CD4-positive, CD25-positive, alpha-beta regulatory T cell (primary cell): ENCODE data around the gene RIPOR2. TPM values are rescaled to one million over a fixed set of nuclear protein-coding genes. Genes with fewer than 3 reads are reported as not detected.

ENCODE experiments used
- ATAC-seq, 2 donors: fragments of 150-1000 bp; cut with Tn5 transposase; one replicate each; pipeline ENCODE4 v1.10.0; 2021; ENCODE audit warnings: low read depth in 2 of 2, moderate number of reproducible peaks in 2 of 2, moderate library complexity in 1 of 2
- DNase-seq, 3 donors: peaks; one replicate each; pipeline versions ENCODE4 v3.0.0 to v3.0.0-alpha.2; 2012 to 2022; ENCODE audit warnings: mixed read lengths in 1 of 3
- H3K27ac ChIP-seq: one replicate; pipeline ENCODE4 v1.7.0; 2013; ENCODE audit warnings: mild to moderate bottlenecking, low read length; ENCODE audit not compliant: insufficient read depth, poor library complexity, severe bottlenecking
- H3K27me3 ChIP-seq: one replicate; pipeline ENCODE4 v1.7.0; 2013; ENCODE audit warnings: low read length; ENCODE audit not compliant: control insufficient read depth, insufficient read depth
- H3K36me3 ChIP-seq: one replicate; pipeline ENCODE4 v1.7.0; 2013; ENCODE audit warnings: mild to moderate bottlenecking, low read length, moderate library complexity; ENCODE audit not compliant: control insufficient read depth, insufficient read depth
- H3K4me1 ChIP-seq: 2 replicates; pipeline ENCODE4 v1.7.0; 2013; ENCODE audit warnings: mild to moderate bottlenecking, low read length; ENCODE audit not compliant: insufficient read depth, control insufficient read depth, poor library complexity, severe bottlenecking
- H3K4me3 ChIP-seq: one replicate; pipeline ENCODE4 v1.7.0; 2013; ENCODE audit warnings: low read depth, mild to moderate bottlenecking, low read length, moderate library complexity
- H3K9me3 ChIP-seq, 2 experiments: 1 replicate in 1 of 2; 2 replicates in 1 of 2; pipeline ENCODE4 v1.7.0; 2013; ENCODE audit warnings: low read length in 2 of 2, mild to moderate bottlenecking in 1 of 2, moderate library complexity in 1 of 2; ENCODE audit not compliant: control insufficient read depth in 2 of 2
- H3K27ac Mint-ChIP-seq, 3 donors: one replicate each; pipeline ENCODE4 v1.8.0; 2020 to 2022; ENCODE audit warnings: mild to moderate bottlenecking in 3 of 3, mixed read lengths in 3 of 3, moderate library complexity in 2 of 3
- H3K27me3 Mint-ChIP-seq: one replicate; pipeline ENCODE4 v1.8.0; 2022; ENCODE audit warnings: mild to moderate bottlenecking, mixed read lengths
- H3K36me3 Mint-ChIP-seq: one replicate; pipeline ENCODE4 v1.8.0; 2020; ENCODE audit warnings: mixed read lengths
- H3K4me1 Mint-ChIP-seq, 4 donors: one replicate each; pipeline ENCODE4 v1.8.0; 2020 to 2022; ENCODE audit warnings: mixed read lengths in 4 of 4, mild to moderate bottlenecking in 1 of 4
- H3K4me3 Mint-ChIP-seq, 4 donors: one replicate each; pipeline ENCODE4 v1.8.0; 2020 to 2022; ENCODE audit warnings: mild to moderate bottlenecking in 4 of 4, mixed read lengths in 4 of 4, moderate library complexity in 3 of 4
- H3K9me3 Mint-ChIP-seq, 7 donors: one replicate each; pipeline ENCODE4 v1.8.0; 2020 to 2022; ENCODE audit warnings: mixed read lengths in 7 of 7, mild to moderate bottlenecking in 3 of 7, moderate library complexity in 2 of 7
- polyA plus RNA-seq, 4 donors: library from polyadenylated mRNA; unstranded; fragments of 300-500 nt; fragmentation: Illumina TruSeq; gene quantifications; one replicate each; pipeline ENCODE4 v1.2.3, GENCODE V29; 2021
- total RNA-seq: library from RNA; stranded (reverse); gene quantifications from one replicate; pipeline ENCODE4 v1.2.3, GENCODE V29; 2022

The RIPOR2 gene
- total and polyA plus RNA-seq, 5 donors from 2014 or later, result 320 to 435 (median 393) TPM

- Histone ChIP-seq H3K27me3 (no peaks in the 10 kb centered on the region), H3K4me3 (no peak overlapping the region), H3K36me3 (peaks cover 99% of the 10 kb centered on the region), H3K9me3 (no peaks in the 10 kb centered on the region), H3K4me1 (no peaks in the 10 kb centered on the region), H3K27ac (peak overlapping the region; percentile 41)
- no peak for DNase-seq
- no peak for ATAC-seq
- H3K9me3 Mint-ChIP-seq, result no peaks in the 10 kb centered on the region
- peaks cover 10 to 27% (median 13%) of the 10 kb centered on the region in 4 donors for H3K4me1 Mint-ChIP-seq
- H3K27ac Mint-ChIP-seq, result peak overlapping the region in 2 of 3 donors; percentile 51 to 74
- no peak overlapping the region for H3K4me3 Mint-ChIP-seq
- peaks cover 70% of the 10 kb centered on the region for H3K36me3 Mint-ChIP-seq
- H3K27me3 Mint-ChIP-seq, result no peaks in the 10 kb centered on the region
Measured at GRCh38 chr6:24827970-24828369, 107.8 kb downstream of the RIPOR2 start.

DNA sequence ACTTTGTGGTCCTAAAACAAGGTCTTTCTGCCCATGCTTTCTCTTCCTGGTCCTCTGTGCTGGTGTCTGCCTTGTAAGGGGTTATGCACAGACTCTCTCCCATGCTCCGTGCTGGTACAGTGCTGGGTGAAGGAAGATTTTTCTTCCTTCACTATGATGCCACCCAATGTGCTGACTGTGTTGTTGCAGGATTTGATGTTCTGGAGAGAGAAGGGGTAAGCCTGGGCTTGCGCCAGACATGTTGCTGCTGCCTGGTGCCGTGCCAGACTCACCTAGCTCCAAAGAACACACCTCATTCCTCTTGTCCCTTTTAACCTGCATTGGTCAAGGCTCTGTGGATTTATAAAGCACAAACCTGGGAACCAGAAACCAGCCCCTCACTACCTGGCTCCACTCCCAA, 108.6 kb downstream of the RIPOR2 start:
- DNase-seq (no peak), ATAC-seq (peak in 1 of 2 donors; percentile 24)
- Mint-ChIP-seq H3K4me1 (peaks cover 10 to 27% (median 13%) of the 10 kb centered on the region in 4 donors), H3K27me3 (no peaks in the 10 kb centered on the region), H3K36me3 (peaks cover 65% of the 10 kb centered on the region), H3K27ac (peak overlapping the region in 1 of 3 donors; percentile 74), H3K9me3 (no peaks in the 10 kb centered on the region), H3K4me3 (peak overlapping the region in 1 of 4 donors; percentile 55)
- H3K27ac ChIP-seq, result peak overlapping the region; percentile 33
- no peaks in the 10 kb centered on the region for H3K4me1 ChIP-seq
- H3K9me3 ChIP-seq, result no peaks in the 10 kb centered on the region
- H3K4me3 ChIP-seq, result no peak overlapping the region
- peaks cover 96% of the 10 kb centered on the region for H3K36me3 ChIP-seq
- H3K27me3 ChIP-seq, result no peaks in the 10 kb centered on the region

- no peaks in the 10 kb centered on the region for H3K9me3 ChIP-seq
- no peaks in the 10 kb centered on the region for H3K4me1 ChIP-seq
- no peaks in the 10 kb centered on the region for H3K27me3 ChIP-seq
- DNase-seq, result no peak
- H3K36me3 Mint-ChIP-seq, result peaks cover 63% of the 10 kb centered on the region
- H3K27ac Mint-ChIP-seq, result peak overlapping the region in 2 of 3 donors; percentile 38 to 46
- no peak overlapping the region for H3K4me3 Mint-ChIP-seq
- no peak for ATAC-seq
- peaks cover 92% of the 10 kb centered on the region for H3K36me3 ChIP-seq
- no peak overlapping the region for H3K4me3 ChIP-seq
- H3K9me3 Mint-ChIP-seq, result no peaks in the 10 kb centered on the region
- H3K4me1 Mint-ChIP-seq, result peaks cover 11 to 27% (median 16%) of the 10 kb centered on the region in 4 donors
- H3K27ac ChIP-seq, result no peak overlapping the region
- no peaks in the 10 kb centered on the region for H3K27me3 Mint-ChIP-seq
Measured at GRCh38 chr6:24825130-24825630, 110.6 kb downstream of the RIPOR2 start.

DNA sequence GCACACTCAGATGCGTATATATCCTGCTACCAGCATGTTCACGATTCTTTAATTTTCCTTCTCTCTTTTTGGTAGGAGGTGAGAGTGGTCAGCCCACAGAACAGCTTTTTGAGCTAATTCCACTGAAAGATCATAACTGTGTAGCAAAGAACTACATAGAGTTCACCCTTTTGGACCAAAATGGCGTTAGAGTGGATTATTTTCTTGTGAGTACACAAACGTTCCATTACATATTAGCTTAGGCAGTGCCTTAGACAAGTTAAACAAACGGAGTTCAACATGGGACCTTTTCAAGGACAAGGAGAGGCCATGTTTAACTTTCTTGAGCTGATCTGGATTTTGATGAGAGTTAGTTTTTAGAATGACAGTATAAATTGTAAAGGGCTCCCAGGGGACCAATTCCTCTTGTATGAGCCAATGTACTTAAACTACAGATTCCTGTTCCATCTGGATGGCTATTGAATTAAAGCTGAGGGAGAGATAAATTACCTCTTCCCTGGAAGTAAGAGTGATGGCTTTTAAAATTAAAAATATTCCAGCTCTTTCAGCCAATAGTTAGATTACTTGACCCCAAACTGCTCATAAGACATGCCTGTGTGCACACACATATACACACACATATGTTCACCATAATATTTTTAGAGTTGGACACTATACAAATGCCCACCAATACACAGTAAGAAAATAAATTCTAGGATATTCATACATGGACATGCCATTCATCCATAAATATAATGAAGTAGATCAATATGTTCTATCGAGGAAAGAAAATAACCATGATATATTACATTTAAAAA, 111.4 kb downstream of the RIPOR2 start:
- Histone ChIP-seq H3K4me1 (no peaks in the 10 kb centered on the region), H3K36me3 (peaks cover 90% of the 10 kb centered on the region), H3K9me3 (no peaks in the 10 kb centered on the region), H3K4me3 (no peak overlapping the region), H3K27ac (no peak overlapping the region), H3K27me3 (no peaks in the 10 kb centered on the region)
- DNase-seq (no peak), ATAC-seq (no peak)
- Mint-ChIP-seq H3K4me3 (no peak overlapping the region), H3K27ac (peak overlapping the region in 1 of 3 donors; percentile 52), H3K4me1 (peaks cover 10 to 24% (median 12%) of the 10 kb centered on the region in 4 donors), H3K27me3 (no peaks in the 10 kb centered on the region), H3K36me3 (peaks cover 60% of the 10 kb centered on the region), H3K9me3 (no peaks in the 10 kb centered on the region)

DNA sequence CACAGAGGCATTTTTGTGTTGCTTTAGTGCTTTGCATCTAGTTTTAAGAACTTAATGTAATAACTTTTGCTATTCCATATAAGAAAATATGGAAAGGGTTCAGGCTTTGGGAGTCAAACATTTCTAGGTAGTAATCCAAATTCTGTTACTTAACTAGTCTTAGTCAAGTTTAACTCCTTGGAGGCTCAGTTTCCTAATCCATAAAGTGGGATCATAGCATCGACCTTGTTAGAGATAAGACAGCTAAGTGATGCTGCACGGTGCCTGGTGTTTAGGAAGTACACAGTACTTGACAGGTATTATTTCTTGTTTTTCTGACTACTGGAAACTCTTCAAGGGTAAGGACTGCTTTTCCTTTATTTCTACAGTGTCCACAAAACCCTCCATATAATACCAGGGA, 112.6 kb downstream of the RIPOR2 start:
- no peaks in the 10 kb centered on the region for H3K9me3 Mint-ChIP-seq
- peak overlapping the region in 1 of 3 donors; percentile 51 for H3K27ac Mint-ChIP-seq

GRCh38 chr6:24822696-24823095, 113.1 kb downstream of the RIPOR2 start:
- Mint-ChIP-seq H3K27me3 (no peaks in the 10 kb centered on the region), H3K4me3 (no peak overlapping the region), H3K36me3 (peaks cover 62% of the 10 kb centered on the region), H3K27ac (no peak overlapping the region), H3K4me1 (peaks cover 10 to 22% (median 16%) of the 10 kb centered on the region in 4 donors), H3K9me3 (no peaks in the 10 kb centered on the region)
- DNase-seq (no peak), ATAC-seq (no peak)
- Histone ChIP-seq H3K36me3 (peaks cover 91% of the 10 kb centered on the region), H3K27me3 (no peaks in the 10 kb centered on the region), H3K4me1 (no peaks in the 10 kb centered on the region), H3K27ac (no peak overlapping the region), H3K9me3 (no peaks in the 10 kb centered on the region), H3K4me3 (no peak overlapping the region)

More for the DNA sequence above, 112.6 kb downstream of the RIPOR2 start:
- no peaks in the 10 kb centered on the region for H3K4me1 ChIP-seq
- peaks cover 62% of the 10 kb centered on the region for H3K36me3 Mint-ChIP-seq
- no peak overlapping the region for H3K4me3 Mint-ChIP-seq
- H3K9me3 ChIP-seq, result no peaks in the 10 kb centered on the region
- no peak overlapping the region for H3K4me3 ChIP-seq
- H3K27ac ChIP-seq, result no peak overlapping the region
- DNase-seq (no peak), ATAC-seq (no peak)
- H3K27me3 ChIP-seq, result no peaks in the 10 kb centered on the region
- peaks cover 91% of the 10 kb centered on the region for H3K36me3 ChIP-seq
- H3K27me3 Mint-ChIP-seq, result no peaks in the 10 kb centered on the region
- H3K4me1 Mint-ChIP-seq, result peaks cover 10 to 21% (median 19%) of the 10 kb centered on the region in 4 donors

DNA sequence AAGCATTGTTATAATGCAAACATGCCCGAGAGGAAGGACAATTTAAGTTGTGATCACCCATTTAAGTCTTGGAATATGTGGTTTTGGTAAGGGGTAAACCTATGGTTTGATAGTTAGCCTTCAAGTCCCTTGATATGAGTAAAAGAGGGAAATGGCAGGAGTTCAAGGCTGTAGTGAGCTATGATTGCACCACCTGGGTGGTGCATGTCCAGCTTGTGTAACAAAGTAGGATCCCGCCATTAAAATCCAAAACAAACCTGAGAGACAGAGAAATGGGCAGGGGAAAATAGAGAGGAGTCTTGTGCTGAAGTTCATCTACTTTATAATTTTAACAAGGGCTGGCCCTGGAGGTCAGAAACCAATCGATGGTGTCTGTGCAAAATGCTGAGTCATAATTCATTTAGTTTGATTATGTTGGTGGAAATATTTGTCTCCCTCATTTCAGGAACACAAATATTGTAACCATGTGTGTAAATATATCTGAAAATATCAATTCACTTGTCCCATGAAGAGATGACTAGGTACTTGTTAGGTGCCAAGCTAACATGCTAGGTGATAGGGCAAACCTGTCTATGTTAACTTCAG, 113.8 kb downstream of the RIPOR2 start:
- Histone ChIP-seq H3K9me3 (no peaks in the 10 kb centered on the region), H3K4me3 (no peak overlapping the region), H3K4me1 (no peaks in the 10 kb centered on the region), H3K36me3 (peaks cover 85% of the 10 kb centered on the region), H3K27ac (no peak overlapping the region), H3K27me3 (no peaks in the 10 kb centered on the region)
- Mint-ChIP-seq H3K27me3 (no peaks in the 10 kb centered on the region), H3K4me1 (peaks cover 10 to 22% (median 12%) of the 10 kb centered on the region in 4 donors), H3K27ac (peak overlapping the region; percentile 3 to 91 (median 32)), H3K36me3 (peaks cover 57% of the 10 kb centered on the region), H3K9me3 (no peaks in the 10 kb centered on the region), H3K4me3 (no peak overlapping the region)
- DNase-seq, result no peak
- ATAC-seq, result no peak
